Measurements from ENCODE around the gene SDHAF2. TPM values are rescaled to one million over a fixed set of nuclear protein-coding genes. Genes with fewer than 3 reads are reported as not detected.
"Not testable (repeated sequence)": the region's sequence is repeated elsewhere in the genome, so short reads cannot be mapped to it uniquely, and the experiment has no call there.

Gene SDHAF2
- 44.5 TPM for polyA plus RNA-seq (2012; ENCODE audit: low read depth, missing spikeins)

DNA sequence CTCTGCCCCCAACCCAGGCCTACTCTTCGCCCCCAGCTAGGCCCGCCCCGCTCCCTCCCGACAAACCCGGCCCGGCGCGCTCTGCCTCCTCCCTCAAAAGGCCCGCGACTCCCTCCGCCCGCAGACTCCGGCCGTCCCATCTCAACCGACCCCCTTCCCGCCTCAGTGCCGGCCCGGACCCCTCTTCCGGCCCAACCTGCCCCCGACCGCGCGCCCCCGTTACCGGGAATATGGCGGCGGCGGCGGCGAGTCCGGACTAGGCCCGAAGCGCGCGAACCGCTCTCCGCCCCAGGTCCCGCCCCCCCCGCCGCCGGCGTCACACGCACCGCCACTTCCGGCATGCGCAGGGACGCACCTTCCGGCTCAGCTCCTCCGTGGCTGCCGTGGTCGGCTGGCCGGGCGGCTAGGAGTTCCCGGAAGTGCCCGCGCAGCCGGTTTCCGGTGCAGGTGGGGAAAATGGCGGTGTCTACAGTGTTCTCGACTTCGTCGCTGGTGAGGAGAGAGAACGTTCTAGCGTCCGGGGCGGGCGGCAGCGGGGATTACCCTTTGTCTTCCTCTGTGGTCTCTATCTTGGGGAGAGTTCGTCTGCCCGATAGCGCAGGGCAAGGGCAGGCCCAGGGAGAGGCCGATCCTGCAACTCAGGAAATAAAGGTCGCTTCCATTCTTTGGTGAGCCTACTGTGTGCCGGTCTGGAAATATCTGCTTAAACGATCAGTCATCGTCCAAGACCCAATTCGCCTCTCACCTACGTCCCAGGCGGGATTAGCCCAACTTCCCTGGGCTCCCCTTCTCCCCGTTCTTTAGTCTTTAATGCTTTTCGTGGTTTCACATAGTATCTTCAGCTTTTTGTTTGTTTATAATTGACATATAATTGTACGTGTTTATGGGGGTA is at the start of gene SDHAF2, which contains the start of gene CPSF7:
Gene SDHAF2, plus strand, starts transcription at position 434 of the 892 bp plus-strand sequence. Its CDS starts 23 bp downstream, at position 457.
Gene CPSF7, minus strand, starts transcription at position 285 of the 892 bp plus-strand sequence. CDS start 740 bp downstream, outside the sequence.
- peak; percentile 96 for FAIRE-seq
- TF ChIP-seq POU2F2 (IDR thresholded peaks at IDR 0.05; ENCODE audit: low read depth, low read length) (peak; percentile 58; the same call in 1 of the 2 replicates), PAX5 (IDR thresholded peaks at IDR 0.05; ENCODE audit: insufficient read depth, low read length, severe bottlenecking) (no peak), SPI1 (IDR thresholded peaks at IDR 0.05; ENCODE audit: low read depth, low read length) (no peak), TAF1 (IDR thresholded peaks at IDR 0.05; ENCODE audit: low read depth, low read length) (peak; percentile 95), POLR2A (IDR thresholded peaks at IDR 0.05; ENCODE audit: low read depth, low read length) (peak; percentile 86), POLR2AphosphoS5 (IDR thresholded peaks at IDR 0.05; ENCODE audit: low read depth, low read length) (peak; percentile 67)

DNA sequence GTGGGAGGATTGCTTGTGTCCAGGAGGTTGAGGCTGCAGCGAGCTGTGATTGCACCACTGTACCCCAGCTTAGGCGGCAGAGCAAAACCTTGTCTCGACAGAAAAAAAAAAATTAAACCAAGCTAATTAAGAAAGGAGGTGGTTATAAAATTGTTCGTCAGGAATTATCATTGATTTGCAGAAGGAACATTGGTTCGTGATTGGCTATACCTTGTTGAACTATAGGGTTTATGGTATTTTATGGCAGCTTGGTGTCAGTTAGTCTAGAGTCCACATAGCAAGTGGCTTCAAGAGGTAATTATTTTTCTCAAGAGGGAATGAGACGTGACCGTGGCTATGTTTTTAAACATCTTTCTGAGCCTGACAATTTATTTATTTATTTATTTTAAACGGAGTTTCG is 49.0 kb upstream of the SDHAF2 start:
- TF ChIP-seq PAX5 (IDR thresholded peaks at IDR 0.05; ENCODE audit: insufficient read depth, low read length, severe bottlenecking), result no peak
- TF ChIP-seq TAF1 (IDR thresholded peaks at IDR 0.05; ENCODE audit: low read depth, low read length), result no peak
- TF ChIP-seq POLR2AphosphoS5 (IDR thresholded peaks at IDR 0.05; ENCODE audit: low read depth, low read length), result no peak
- TF ChIP-seq SPI1 (IDR thresholded peaks at IDR 0.05; ENCODE audit: low read depth, low read length), result no peak
- no peak for TF ChIP-seq POU2F2 (IDR thresholded peaks at IDR 0.05; ENCODE audit: low read depth, low read length)
- TF ChIP-seq POLR2A (IDR thresholded peaks at IDR 0.05; ENCODE audit: low read depth, low read length), result no peak
- no peak for DNase-seq (ENCODE audit: insufficient read length, low spot score)
- FAIRE-seq, result no peak

More for the DNA sequence above, at the start of gene SDHAF2, which contains the start of gene CPSF7:
- peak; percentile 90 for DNase-seq (ENCODE audit: insufficient read length, low spot score)

DNA sequence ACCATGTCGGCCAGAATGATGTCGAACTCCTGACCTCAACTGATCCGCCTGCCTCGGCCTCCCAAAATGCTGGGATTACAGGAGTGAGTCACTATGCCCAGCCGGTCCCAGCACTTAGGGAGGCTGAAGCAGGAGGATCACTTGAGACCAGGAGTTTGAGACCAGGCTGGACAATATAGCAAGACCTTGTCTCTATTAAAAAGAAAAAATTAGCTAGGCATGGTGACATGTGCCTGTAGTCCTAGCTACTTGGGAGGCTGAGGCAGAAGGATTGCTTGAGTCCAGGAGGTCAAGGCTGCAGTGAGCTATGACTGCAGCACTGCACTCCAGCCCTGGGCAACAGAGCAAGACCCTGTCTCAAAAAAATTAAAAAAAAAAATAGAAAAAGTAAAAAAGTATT is 46.1 kb upstream of the SDHAF2 start:
- not testable (repeated sequence) for FAIRE-seq; DNase-seq (ENCODE audit: insufficient read length, low spot score)

DNA sequence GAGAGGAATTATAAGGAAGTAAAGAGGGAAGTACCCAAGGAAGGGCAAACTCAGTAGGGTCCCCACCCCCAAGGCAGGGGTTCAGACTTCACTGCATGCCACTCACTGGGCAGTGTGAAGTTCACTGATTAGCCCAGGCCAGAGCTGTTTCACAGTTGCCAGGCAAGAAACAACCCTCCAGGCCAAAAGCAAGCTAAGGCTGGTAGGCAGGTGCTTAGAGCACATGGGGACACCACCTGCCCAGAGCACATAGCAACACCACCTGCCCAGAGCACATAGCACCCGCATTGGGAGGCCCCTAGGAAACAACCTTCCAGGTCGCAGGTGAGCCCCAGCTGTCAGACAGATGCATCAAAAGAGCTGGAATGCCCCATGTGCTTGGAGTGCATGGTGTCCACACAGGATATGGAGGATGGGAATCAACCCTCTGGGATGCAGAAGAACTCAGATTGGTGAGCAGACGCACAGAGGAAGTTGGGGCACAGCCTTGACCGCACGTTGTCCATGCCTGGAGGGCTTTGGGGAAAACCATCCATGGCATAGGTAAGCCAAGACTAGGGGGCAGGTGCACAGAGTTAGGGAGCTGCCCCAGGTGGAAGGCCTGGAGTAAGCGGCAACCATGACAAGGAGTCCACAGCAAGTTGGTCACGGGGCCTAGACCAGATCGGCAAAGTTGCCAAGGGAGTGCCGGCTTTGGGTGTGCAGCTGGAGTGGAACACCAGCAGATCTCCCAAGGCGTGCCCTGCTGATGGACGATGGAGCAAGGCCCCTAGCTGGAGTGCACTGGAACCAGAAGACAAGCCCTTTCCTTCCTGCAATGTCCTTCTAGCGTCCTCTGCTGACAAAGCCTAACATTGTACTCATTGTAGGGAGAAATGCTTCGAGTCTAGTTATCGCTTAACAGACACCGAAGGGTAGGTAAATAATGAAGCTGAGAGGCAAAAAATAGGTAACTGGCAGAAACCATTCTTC is 45.4 kb upstream of the SDHAF2 start:
- TF ChIP-seq SPI1 (IDR thresholded peaks at IDR 0.05; ENCODE audit: low read depth, low read length) (no peak), POLR2A (IDR thresholded peaks at IDR 0.05; ENCODE audit: low read depth, low read length) (no peak), PAX5 (IDR thresholded peaks at IDR 0.05; ENCODE audit: insufficient read depth, low read length, severe bottlenecking) (no peak), POLR2AphosphoS5 (IDR thresholded peaks at IDR 0.05; ENCODE audit: low read depth, low read length) (no peak), POU2F2 (IDR thresholded peaks at IDR 0.05; ENCODE audit: low read depth, low read length) (no peak), TAF1 (IDR thresholded peaks at IDR 0.05; ENCODE audit: low read depth, low read length) (no peak)
- FAIRE-seq (no peak), DNase-seq (ENCODE audit: insufficient read length, low spot score) (no peak)

DNA sequence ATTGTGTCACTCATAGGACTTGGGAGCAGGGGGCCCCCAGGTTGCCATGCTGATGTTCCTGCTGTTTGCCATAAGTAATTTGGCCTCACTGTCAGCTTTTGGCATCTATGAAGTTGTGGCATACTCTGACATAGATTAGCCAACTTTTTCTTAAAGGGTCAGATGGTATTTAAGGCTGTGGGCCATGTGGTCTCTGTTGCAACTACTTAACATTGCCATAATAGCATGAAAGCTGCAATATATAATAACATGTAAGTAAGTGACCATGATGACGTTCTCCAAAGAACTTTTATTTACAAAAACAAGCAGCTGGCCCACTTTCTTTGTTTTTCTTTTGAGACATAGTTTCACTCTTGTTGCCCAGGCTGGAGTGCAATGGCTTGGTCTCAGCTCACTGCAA is 39.8 kb upstream of the SDHAF2 start:
- TF ChIP-seq POLR2A (IDR thresholded peaks at IDR 0.05; ENCODE audit: low read depth, low read length) (no peak), SPI1 (IDR thresholded peaks at IDR 0.05; ENCODE audit: low read depth, low read length) (no peak), POU2F2 (IDR thresholded peaks at IDR 0.05; ENCODE audit: low read depth, low read length) (no peak), PAX5 (IDR thresholded peaks at IDR 0.05; ENCODE audit: insufficient read depth, low read length, severe bottlenecking) (no peak), POLR2AphosphoS5 (IDR thresholded peaks at IDR 0.05; ENCODE audit: low read depth, low read length) (no peak), TAF1 (IDR thresholded peaks at IDR 0.05; ENCODE audit: low read depth, low read length) (no peak)
- FAIRE-seq, result no peak

DNA sequence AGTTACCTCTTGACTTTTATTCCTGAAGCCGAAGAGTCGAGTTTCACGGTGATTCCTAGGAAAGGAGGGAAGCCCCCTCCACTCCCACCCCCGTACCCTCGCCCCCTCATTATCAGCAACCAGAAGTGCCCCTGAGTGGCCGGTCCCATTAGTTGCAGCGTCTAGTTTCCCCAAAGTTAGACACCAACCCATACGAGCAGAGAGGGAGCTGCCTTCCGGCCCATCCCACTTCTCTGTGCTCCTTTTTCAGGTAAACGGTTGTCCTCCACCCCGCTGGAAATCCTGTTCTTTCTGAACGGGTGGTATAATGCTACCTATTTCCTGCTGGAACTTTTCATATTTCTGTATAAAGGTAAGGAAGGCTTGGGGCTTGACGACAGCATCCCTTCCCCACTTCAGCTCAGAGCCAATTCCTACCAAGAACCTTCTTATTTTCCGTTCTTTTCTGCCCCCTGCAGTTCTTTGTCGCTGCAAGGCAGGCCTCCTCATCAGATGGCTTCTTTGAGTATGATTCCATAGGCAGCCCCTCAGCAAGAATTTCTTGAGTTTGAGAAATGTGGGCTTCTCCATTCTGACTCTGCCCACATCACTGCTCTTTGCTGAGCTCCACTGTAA is 36.8 kb upstream of the SDHAF2 start:
- FAIRE-seq, result no peak
- peak; percentile 27 for DNase-seq (ENCODE audit: insufficient read length, low spot score)
- TF ChIP-seq POLR2A (IDR thresholded peaks at IDR 0.05; ENCODE audit: low read depth, low read length) (no peak), POU2F2 (IDR thresholded peaks at IDR 0.05; ENCODE audit: low read depth, low read length) (no peak), SPI1 (IDR thresholded peaks at IDR 0.05; ENCODE audit: low read depth, low read length) (no peak), PAX5 (IDR thresholded peaks at IDR 0.05; ENCODE audit: insufficient read depth, low read length, severe bottlenecking) (no peak), TAF1 (IDR thresholded peaks at IDR 0.05; ENCODE audit: low read depth, low read length) (no peak), POLR2AphosphoS5 (IDR thresholded peaks at IDR 0.05; ENCODE audit: low read depth, low read length) (no peak)

More for the DNA sequence above, 39.8 kb upstream of the SDHAF2 start:
- DNase-seq (ENCODE audit: insufficient read length, low spot score), result no peak

DNA sequence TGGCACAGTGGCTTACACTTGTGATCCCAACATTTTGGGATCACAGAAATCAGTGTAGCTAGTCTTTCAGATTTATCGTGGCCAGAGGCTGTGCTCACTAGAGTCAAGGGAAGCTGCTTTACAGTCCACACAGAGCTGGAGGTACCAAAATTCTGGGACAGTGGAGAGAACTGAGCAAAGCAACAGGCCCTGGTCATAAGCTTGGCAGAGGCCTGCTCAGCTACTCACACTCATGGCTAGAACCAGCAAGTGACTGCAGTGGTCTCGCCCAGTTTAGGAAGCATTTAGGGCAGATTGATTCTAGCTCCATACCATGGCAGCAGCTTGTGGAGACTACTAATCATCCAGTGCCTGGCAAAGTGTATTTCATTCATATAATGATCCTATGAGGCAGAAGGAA is 28.8 kb upstream of the SDHAF2 start:
- DNase-seq (ENCODE audit: insufficient read length, low spot score) (no peak), FAIRE-seq (no peak)
- TF ChIP-seq TAF1 (IDR thresholded peaks at IDR 0.05; ENCODE audit: low read depth, low read length) (no peak), SPI1 (IDR thresholded peaks at IDR 0.05; ENCODE audit: low read depth, low read length) (no peak), POLR2A (IDR thresholded peaks at IDR 0.05; ENCODE audit: low read depth, low read length) (no peak)

DNA sequence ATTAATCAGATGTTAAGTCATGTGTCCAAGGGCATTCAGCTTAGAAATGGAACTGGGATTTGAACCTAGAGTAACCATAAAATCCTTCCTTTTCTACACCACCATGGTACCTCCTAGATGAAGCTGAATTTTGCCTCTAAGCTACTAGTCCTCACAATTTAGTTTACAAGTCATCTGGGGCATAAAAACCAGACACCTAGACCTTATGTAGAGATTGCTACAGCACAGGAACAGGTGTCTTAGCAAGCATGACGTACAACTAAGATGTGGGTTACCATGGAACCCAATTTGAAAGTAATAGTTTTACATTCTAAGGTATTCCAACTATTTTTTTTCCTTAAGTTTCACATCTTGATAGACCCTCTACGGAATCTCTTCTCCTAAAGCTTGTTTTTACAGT is 28.4 kb upstream of the SDHAF2 start:
- no peak for TF ChIP-seq POLR2AphosphoS5 (IDR thresholded peaks at IDR 0.05; ENCODE audit: low read depth, low read length)
- no peak for TF ChIP-seq POU2F2 (IDR thresholded peaks at IDR 0.05; ENCODE audit: low read depth, low read length)
- no peak for TF ChIP-seq TAF1 (IDR thresholded peaks at IDR 0.05; ENCODE audit: low read depth, low read length)
- no peak for TF ChIP-seq SPI1 (IDR thresholded peaks at IDR 0.05; ENCODE audit: low read depth, low read length)
- TF ChIP-seq POLR2A (IDR thresholded peaks at IDR 0.05; ENCODE audit: low read depth, low read length), result no peak
- TF ChIP-seq PAX5 (IDR thresholded peaks at IDR 0.05; ENCODE audit: insufficient read depth, low read length, severe bottlenecking), result no peak
- FAIRE-seq (no peak), DNase-seq (ENCODE audit: insufficient read length, low spot score) (no peak)

DNA sequence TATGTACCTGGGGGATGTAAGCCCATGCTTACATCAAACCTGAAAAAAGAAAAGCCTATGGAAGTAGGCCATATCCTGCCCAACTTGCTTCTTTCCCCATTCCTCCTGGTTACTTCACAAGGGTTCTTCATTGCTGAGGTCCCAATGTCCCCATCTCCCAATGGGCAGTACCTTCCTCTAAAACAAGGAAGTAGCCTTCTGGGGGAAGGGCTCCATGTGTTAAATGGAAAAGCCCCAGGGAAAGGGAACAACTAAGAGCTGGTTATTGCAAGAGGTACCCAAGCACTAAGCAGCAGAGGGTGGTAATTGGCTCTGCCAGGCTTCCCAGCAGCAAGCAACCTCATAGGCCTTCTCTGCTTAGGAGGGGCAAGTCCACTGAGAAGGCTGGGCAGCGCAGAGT is 26.3 kb upstream of the SDHAF2 start:
- DNase-seq (ENCODE audit: insufficient read length, low spot score) (no peak), FAIRE-seq (no peak)
- TF ChIP-seq POLR2A (IDR thresholded peaks at IDR 0.05; ENCODE audit: low read depth, low read length) (no peak), POLR2AphosphoS5 (IDR thresholded peaks at IDR 0.05; ENCODE audit: low read depth, low read length) (no peak), TAF1 (IDR thresholded peaks at IDR 0.05; ENCODE audit: low read depth, low read length) (no peak), SPI1 (IDR thresholded peaks at IDR 0.05; ENCODE audit: low read depth, low read length) (no peak), POU2F2 (IDR thresholded peaks at IDR 0.05; ENCODE audit: low read depth, low read length) (no peak), PAX5 (IDR thresholded peaks at IDR 0.05; ENCODE audit: insufficient read depth, low read length, severe bottlenecking) (no peak)

All from GM12891 (cell line).